KMS-11 (cell line): ENCODE results near the gene GZMM.

Source experiments
- H2AFZ ChIP-seq: fragments of 200-600 bp; sonication (generic); 2 replicates; pipeline ENCODE4 v1.6.1; 2016; ENCODE audit warnings: antibody characterized with exemption, mixed run types, low read depth
- H3K27ac ChIP-seq: fragments of 200-600 bp; sonication (generic); 2 replicates; pipeline ENCODE4 v1.6.1; 2016; ENCODE audit warnings: mild to moderate bottlenecking, mixed run types
- H3K27me3 ChIP-seq: fragments of 200-600 bp; sonication (generic); 2 replicates; pipeline ENCODE4 v1.6.1; 2017; ENCODE audit warnings: mild to moderate bottlenecking, low read depth, mixed run types, moderate library complexity; ENCODE audit not compliant: insufficient read depth
- H3K36me3 ChIP-seq: fragments of 200-600 bp; sonication (generic); 2 replicates; pipeline ENCODE4 v1.6.1; 2017; ENCODE audit warnings: mild to moderate bottlenecking, mixed run types; ENCODE audit not compliant: insufficient read depth
- H3K4me1 ChIP-seq: fragments of 200-600 bp; sonication (generic); 2 replicates; pipeline ENCODE4 v1.6.1; 2016; ENCODE audit warnings: mild to moderate bottlenecking, low read depth, mixed run types; ENCODE audit not compliant: poor library complexity, severe bottlenecking
- H3K4me2 ChIP-seq: fragments of 200-600 bp; sonication (generic); 2 replicates; pipeline ENCODE4 v1.7.0; 2016; ENCODE audit warnings: mild to moderate bottlenecking, mixed run types
- H3K4me3 ChIP-seq: fragments of 200-600 bp; sonication (generic); IDR thresholded peaks from 2 replicates; pipeline ENCODE4 v1.6.1; 2017; ENCODE audit warnings: low read depth, low read length, mixed read lengths; ENCODE audit not compliant: insufficient read depth
- H3K79me2 ChIP-seq: fragments of 200-600 bp; sonication (generic); 2 replicates; pipeline ENCODE4 v1.6.1; 2016; ENCODE audit warnings: low read depth, mixed run types; ENCODE audit not compliant: insufficient read depth
- H3K9ac ChIP-seq: fragments of 200-600 bp; sonication (generic); 2 replicates; pipeline ENCODE4 v1.6.1; 2016; ENCODE audit warnings: mild to moderate bottlenecking, mixed run types
- H4K20me1 ChIP-seq: fragments of 200-600 bp; sonication (generic); 2 replicates; pipeline ENCODE4 v1.6.1; 2016; ENCODE audit warnings: mild to moderate bottlenecking, mixed run types; ENCODE audit not compliant: insufficient read depth
- TF ChIP-seq, protein P1 (sequence below): fragments of 200-600 bp; sonication (generic); conservative IDR thresholded peaks from 2 replicates; pipeline ENCODE4 v1.6.1; 2017; ENCODE audit warnings: low read depth, mild to moderate bottlenecking, antibody characterized with exemption, low read length, moderate library complexity, mixed read lengths

GZMM gene

DNA sequence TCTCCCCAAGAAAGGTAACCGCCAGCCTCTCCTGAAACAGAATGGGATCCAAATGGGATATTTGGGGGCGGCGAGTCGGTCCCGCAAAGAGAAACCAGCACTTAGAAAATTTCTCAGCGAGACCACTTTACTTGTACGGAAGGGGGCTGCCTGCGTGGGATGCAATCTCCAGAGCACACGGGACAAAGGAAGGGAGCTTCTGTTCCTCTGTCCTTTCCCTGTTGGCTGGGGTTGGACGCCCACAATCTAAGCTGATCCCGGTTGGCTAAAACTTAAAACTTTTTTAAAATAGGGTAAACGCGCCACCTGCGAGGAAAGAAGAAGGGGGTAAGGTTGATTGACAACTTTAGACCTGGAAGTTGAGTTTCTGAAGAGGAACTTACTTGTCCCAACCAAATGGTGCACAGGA lies 27.7 kb downstream of the GZMM start:
- no peaks in the 10 kb centered on the region for H4K20me1 ChIP-seq
- peak overlapping the region; percentile 70; the same call in 1 of the 2 replicates for H2AFZ ChIP-seq
- peak overlapping the region; percentile 83 for H3K4me2 ChIP-seq

DNA sequence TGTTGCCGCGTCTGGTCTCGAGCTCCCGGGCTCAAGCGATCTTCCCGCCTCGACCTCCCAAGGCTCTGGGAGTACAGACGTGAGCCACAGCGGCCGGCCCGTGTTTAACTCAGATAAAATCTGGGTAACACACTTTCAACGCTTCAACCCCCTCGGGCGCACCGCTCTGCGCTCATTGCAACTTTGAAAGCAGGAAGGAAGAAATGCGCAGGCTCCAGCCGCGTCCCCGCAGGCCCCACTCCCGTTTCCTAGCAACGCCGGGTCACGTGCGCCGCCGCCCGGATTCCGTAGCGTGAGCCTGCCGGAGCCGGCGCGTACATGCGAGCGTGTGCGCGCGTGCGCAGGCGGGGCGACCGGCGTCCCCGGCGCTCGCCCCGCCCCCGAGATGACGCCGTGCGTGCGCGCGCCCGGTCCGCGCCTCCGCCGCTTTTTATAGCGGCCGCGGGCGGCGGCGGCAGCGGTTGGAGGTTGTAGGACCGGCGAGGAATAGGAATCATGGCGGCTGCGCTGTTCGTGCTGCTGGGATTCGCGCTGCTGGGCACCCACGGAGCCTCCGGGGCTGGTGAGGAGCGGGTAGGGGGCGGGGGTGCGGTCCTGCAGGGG lies 28.4 kb downstream of the GZMM start, which contains the start of gene BSG:
BSG (plus strand) TSS at position 457 of the 603 bp plus-strand sequence; CDS start at position 496, 39 bp downstream.
- peak within 1 kb of the TSS; percentile 70; the same call in 1 of the 2 replicates for H2AFZ ChIP-seq
- no peaks in the 10 kb centered on the region for H4K20me1 ChIP-seq
- H3K27ac ChIP-seq: peak within 1 kb of the TSS; percentile 68
- peaks cover 45% of the 10 kb centered on the region for H3K79me2 ChIP-seq
- H3K4me2 ChIP-seq: peak within 1 kb of the TSS; percentile 83
- TF ChIP-seq, protein P1, sequence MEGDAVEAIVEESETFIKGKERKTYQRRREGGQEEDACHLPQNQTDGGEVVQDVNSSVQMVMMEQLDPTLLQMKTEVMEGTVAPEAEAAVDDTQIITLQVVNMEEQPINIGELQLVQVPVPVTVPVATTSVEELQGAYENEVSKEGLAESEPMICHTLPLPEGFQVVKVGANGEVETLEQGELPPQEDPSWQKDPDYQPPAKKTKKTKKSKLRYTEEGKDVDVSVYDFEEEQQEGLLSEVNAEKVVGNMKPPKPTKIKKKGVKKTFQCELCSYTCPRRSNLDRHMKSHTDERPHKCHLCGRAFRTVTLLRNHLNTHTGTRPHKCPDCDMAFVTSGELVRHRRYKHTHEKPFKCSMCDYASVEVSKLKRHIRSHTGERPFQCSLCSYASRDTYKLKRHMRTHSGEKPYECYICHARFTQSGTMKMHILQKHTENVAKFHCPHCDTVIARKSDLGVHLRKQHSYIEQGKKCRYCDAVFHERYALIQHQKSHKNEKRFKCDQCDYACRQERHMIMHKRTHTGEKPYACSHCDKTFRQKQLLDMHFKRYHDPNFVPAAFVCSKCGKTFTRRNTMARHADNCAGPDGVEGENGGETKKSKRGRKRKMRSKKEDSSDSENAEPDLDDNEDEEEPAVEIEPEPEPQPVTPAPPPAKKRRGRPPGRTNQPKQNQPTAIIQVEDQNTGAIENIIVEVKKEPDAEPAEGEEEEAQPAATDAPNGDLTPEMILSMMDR: no peak
- peak within 1 kb of the TSS; percentile 83 for H3K9ac ChIP-seq
- H3K4me3 ChIP-seq: no peak within 1 kb of the TSS
- no peaks in the 10 kb centered on the region for H3K27me3 ChIP-seq
- peaks cover 11% of the 10 kb centered on the region for H3K4me1 ChIP-seq
- H3K36me3 ChIP-seq: no peaks in the 10 kb centered on the region

More for the DNA sequence above, 27.7 kb downstream of the GZMM start:
- peaks cover 11% of the 10 kb centered on the region for H3K4me1 ChIP-seq
- no peaks in the 10 kb centered on the region for H3K27me3 ChIP-seq
- H3K9ac ChIP-seq: peak overlapping the region; percentile 60; the same call in 1 of the 2 replicates
- peaks cover 38% of the 10 kb centered on the region for H3K79me2 ChIP-seq
- TF ChIP-seq, protein P1: no peak
- no peak overlapping the region for H3K4me3 ChIP-seq
- H3K36me3 ChIP-seq: no peaks in the 10 kb centered on the region
- peak overlapping the region; percentile 68 for H3K27ac ChIP-seq

DNA sequence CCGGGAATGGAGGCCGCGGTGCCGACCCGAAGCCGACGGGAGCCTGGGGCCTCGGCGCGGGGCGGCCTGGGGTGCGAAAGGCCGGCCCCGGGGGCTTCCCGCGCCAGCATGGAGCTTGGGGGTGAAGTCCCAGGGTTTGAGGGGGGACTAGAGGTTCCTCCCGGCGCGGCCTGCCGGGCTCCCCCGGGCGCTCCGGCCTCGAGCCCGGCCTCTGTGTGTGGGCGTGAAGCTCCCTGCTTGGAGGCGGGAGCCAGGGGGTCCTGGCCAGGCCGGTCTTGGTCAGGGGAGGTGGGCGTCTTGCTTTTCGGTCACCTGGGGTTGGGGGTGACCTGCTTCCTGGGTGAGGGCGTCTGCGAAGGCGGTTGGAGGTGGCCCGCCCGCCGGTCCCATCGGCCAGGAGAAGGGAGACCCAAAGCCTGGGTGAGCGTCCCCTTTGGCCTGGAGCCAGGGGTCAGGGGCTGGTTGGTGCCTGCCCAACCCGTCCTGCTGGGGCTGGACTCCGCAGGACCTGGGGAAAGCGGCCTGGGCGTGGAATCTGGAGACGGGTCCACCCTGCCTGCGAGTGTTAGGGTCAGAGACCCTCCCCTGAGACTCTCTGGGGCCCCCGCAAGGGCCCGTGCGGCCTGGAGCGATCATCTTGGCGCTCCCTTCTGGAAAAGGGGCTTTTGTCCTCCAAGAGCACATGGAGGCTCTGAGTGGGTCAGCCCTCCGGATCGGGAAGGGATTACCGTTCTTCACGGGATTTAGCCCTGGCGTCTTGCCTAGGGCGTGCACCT lies 29.1 kb downstream of the GZMM start:
- Histone ChIP-seq H3K36me3 (no peaks in the 10 kb centered on the region), H2AFZ (peak overlapping the region; percentile 53; the same call in 1 of the 2 replicates)

DNA sequence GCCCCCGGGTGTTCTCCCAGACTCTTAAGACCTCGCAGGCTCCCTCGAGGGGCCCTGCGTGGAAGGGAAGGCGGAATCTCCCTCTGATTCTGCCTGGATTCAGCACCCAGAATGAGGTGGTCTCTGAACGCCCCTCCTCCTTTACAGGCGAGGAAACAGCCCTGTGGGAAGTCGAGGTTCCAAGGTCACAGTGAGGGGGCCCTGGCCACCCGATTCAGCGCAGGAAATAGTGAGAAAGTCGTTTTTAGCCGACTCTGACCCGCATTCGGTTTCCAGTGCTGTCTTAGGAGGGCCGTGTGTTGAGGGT lies 29.6 kb downstream of the GZMM start:
- Histone ChIP-seq H3K4me1 (peaks cover 11% of the 10 kb centered on the region), H3K9ac (peak overlapping the region; percentile 83; the same call in 1 of the 2 replicates), H3K27ac (no peak overlapping the region), H3K36me3 (no peaks in the 10 kb centered on the region), H2AFZ (no peak overlapping the region), H3K4me2 (peak overlapping the region; percentile 82), H3K27me3 (no peaks in the 10 kb centered on the region), H3K79me2 (peaks cover 55% of the 10 kb centered on the region), H3K4me3 (no peak overlapping the region), H4K20me1 (no peaks in the 10 kb centered on the region)
- TF ChIP-seq, protein P1: no peak

More for the DNA sequence above, 29.1 kb downstream of the GZMM start:
- Histone ChIP-seq H3K4me1 (peaks cover 11% of the 10 kb centered on the region), H3K27ac (peak overlapping the region; percentile 68; the same call in 1 of the 2 replicates), H3K4me2 (peak overlapping the region; percentile 82), H3K4me3 (no peak overlapping the region), H3K9ac (peak overlapping the region; percentile 83), H3K79me2 (peaks cover 50% of the 10 kb centered on the region), H3K27me3 (no peaks in the 10 kb centered on the region), H4K20me1 (no peaks in the 10 kb centered on the region)
- TF ChIP-seq, protein P1: no peak
